CD4-positive, alpha-beta memory T cell (primary cell): ENCODE measurements around the gene CHMP2B. TPM values are rescaled to one million over a fixed set of nuclear protein-coding genes. Genes with fewer than 3 reads are reported as not detected.
A peak's percentile ranks its signal among the peaks of the same experiment; 100 is the strongest.

Experiments
- CTCF ChIA-PET: fragments of 350-600 bp; sonication (Branson Sonifier 250); formaldehyde crosslinking; loops from one replicate; lab custom pipeline; 2021; ENCODE audit warnings: inconsistent platforms; ENCODE audit not compliant: partially characterized antibody; lab: Charles Lee
- POLR2A ChIA-PET: fragments of 350-600 bp; sonication (Branson Sonifier 250); formaldehyde crosslinking; loops from one replicate; lab custom pipeline; 2021; ENCODE audit not compliant: partially characterized antibody; lab: Charles Lee
- DNase-seq, 5 donors: peaks; one replicate each; pipeline versions ENCODE4 v3.0.0 to v3.0.0-alpha.2; 2020 to 2022; ENCODE audit warnings: mixed read lengths in 1 of 5
- H3K27ac ChIP-seq: one replicate; pipeline ENCODE4 v1.7.0; 2013; ENCODE audit warnings: low read depth, low read length
- H3K27me3 ChIP-seq: 2 replicates; pipeline ENCODE4 v1.7.0; 2013; ENCODE audit warnings: mild to moderate bottlenecking, low read length, moderate library complexity; ENCODE audit not compliant: insufficient read depth
- H3K36me3 ChIP-seq: 2 replicates; pipeline ENCODE4 v1.7.0; 2013; ENCODE audit warnings: mild to moderate bottlenecking, low read length, moderate library complexity; ENCODE audit not compliant: insufficient read depth
- H3K4me1 ChIP-seq: 2 replicates; pipeline ENCODE4 v1.7.0; 2013; ENCODE audit warnings: mild to moderate bottlenecking, low read length, moderate library complexity; ENCODE audit not compliant: insufficient read depth
- H3K4me3 ChIP-seq, 2 donors: one replicate each; pipeline ENCODE4 v1.7.0; 2013; ENCODE audit warnings: low read length in 2 of 2, mild to moderate bottlenecking in 1 of 2
- H3K9me3 ChIP-seq, 2 donors: one replicate each; pipeline ENCODE4 v1.7.0; 2013; ENCODE audit warnings: low read length in 2 of 2, control low read depth in 1 of 2; ENCODE audit not compliant: control insufficient read depth in 1 of 2
- H3K27ac Mint-ChIP-seq, 7 donors: one replicate each; pipeline ENCODE4 v1.8.0; 2020 to 2021; ENCODE audit warnings: mixed read lengths in 7 of 7, mild to moderate bottlenecking in 6 of 7, inconsistent platforms in 3 of 7, moderate library complexity in 3 of 7
- H3K27me3 Mint-ChIP-seq, 2 donors: one replicate each; pipeline ENCODE4 v1.8.0; 2020 to 2021; ENCODE audit warnings: mixed read lengths in 2 of 2
- H3K36me3 Mint-ChIP-seq, 2 donors: one replicate each; pipeline ENCODE4 v1.8.0; 2020 to 2021; ENCODE audit warnings: mixed read lengths in 2 of 2, inconsistent platforms in 1 of 2, mild to moderate bottlenecking in 1 of 2
- H3K4me1 Mint-ChIP-seq, 4 donors: one replicate each; pipeline ENCODE4 v1.8.0; 2020 to 2021; ENCODE audit warnings: mixed read lengths in 4 of 4, mild to moderate bottlenecking in 1 of 4
- H3K4me3 Mint-ChIP-seq, 8 donors: one replicate each; pipeline ENCODE4 v1.8.0; 2020 to 2021; ENCODE audit warnings: mixed read lengths in 8 of 8, mild to moderate bottlenecking in 7 of 8, moderate library complexity in 6 of 8, inconsistent platforms in 3 of 8
- H3K9me3 Mint-ChIP-seq, 8 donors: one replicate each; pipeline ENCODE4 v1.8.0; 2020 to 2021; ENCODE audit warnings: mixed read lengths in 8 of 8, mild to moderate bottlenecking in 5 of 8, inconsistent platforms in 3 of 8, moderate library complexity in 1 of 8
- intact Hi-C: fragments of 100-400 bp; cut with micrococcal nuclease; formaldehyde crosslinking; loops from one replicate; pipeline ENCODE4 v1.15.1; 2023
- polyA plus RNA-seq, 2 donors: library from polyadenylated mRNA; unstranded; fragments of 300-500 nt; fragmentation: Illumina TruSeq; gene quantifications; one replicate each; pipeline ENCODE4 v1.2.3, GENCODE V29; 2021
- total RNA-seq, 2 experiments: library from RNA; stranded (reverse); gene quantifications; one replicate each; pipeline ENCODE4 v1.2.3, GENCODE V29; 2021

Gene CHMP2B
- total and polyA plus RNA-seq, 4 experiments from 2014 or later = 25.9 to 51.1 (median 39.0) TPM

GRCh38 chr3:87206070-87206469 lies 21.0 kb upstream of the CHMP2B start:
- CTCF ChIA-PET = no interaction called here
- Histone ChIP-seq H3K27me3 (no peaks in the 10 kb centered on the region), H3K9me3 (no peaks in the 10 kb centered on the region), H3K36me3 (no peaks in the 10 kb centered on the region), H3K4me3 (no peak overlapping the region), H3K4me1 (no peaks in the 10 kb centered on the region), H3K27ac (no peak overlapping the region)
- Mint-ChIP-seq H3K27me3 (peaks cover 6 to 12% of the 10 kb centered on the region in 2 donors), H3K4me3 (no peak overlapping the region), H3K9me3 (no peaks in the 10 kb centered on the region), H3K4me1 (no peaks in the 10 kb centered on the region), H3K27ac (no peak overlapping the region), H3K36me3 (no peaks in the 10 kb centered on the region)
- intact Hi-C loops = no loop called here
- no peak for DNase-seq
- POLR2A ChIA-PET = no interaction called here

GRCh38 chr3:87206635-87207034 lies 20.5 kb upstream of the CHMP2B start:
- POLR2A ChIA-PET = no interaction called here
- Mint-ChIP-seq H3K36me3 (no peaks in the 10 kb centered on the region), H3K27me3 (peaks cover 10 to 15% of the 10 kb centered on the region in 2 donors), H3K27ac (no peak overlapping the region), H3K4me3 (no peak overlapping the region), H3K4me1 (no peaks in the 10 kb centered on the region), H3K9me3 (no peaks in the 10 kb centered on the region)
- no peak for DNase-seq
- Histone ChIP-seq H3K9me3 (no peaks in the 10 kb centered on the region), H3K27me3 (no peaks in the 10 kb centered on the region), H3K36me3 (no peaks in the 10 kb centered on the region), H3K4me3 (no peak overlapping the region), H3K4me1 (no peaks in the 10 kb centered on the region), H3K27ac (no peak overlapping the region)
- CTCF ChIA-PET = no interaction called here
- intact Hi-C loops = no loop called here

GRCh38 chr3:87207460-87207859 lies 19.6 kb upstream of the CHMP2B start:
- Histone ChIP-seq H3K27ac (no peak overlapping the region), H3K4me1 (no peaks in the 10 kb centered on the region), H3K9me3 (no peaks in the 10 kb centered on the region), H3K4me3 (no peak overlapping the region), H3K36me3 (no peaks in the 10 kb centered on the region), H3K27me3 (no peaks in the 10 kb centered on the region)
- H3K4me3 Mint-ChIP-seq = no peak overlapping the region
- no peak overlapping the region for H3K27ac Mint-ChIP-seq
- no peak for DNase-seq
- no peaks in the 10 kb centered on the region for H3K4me1 Mint-ChIP-seq
- ChIA-PET POLR2A (no interaction called here), CTCF (no interaction called here)
- no peaks in the 10 kb centered on the region for H3K36me3 Mint-ChIP-seq
- no peaks in the 10 kb centered on the region for H3K9me3 Mint-ChIP-seq
- intact Hi-C loops = no loop called here
- H3K27me3 Mint-ChIP-seq = peaks cover 10 to 12% of the 10 kb centered on the region in 2 donors

- Histone ChIP-seq H3K9me3 (no peaks in the 10 kb centered on the region), H3K36me3 (no peaks in the 10 kb centered on the region), H3K4me3 (no peak overlapping the region), H3K27ac (no peak overlapping the region), H3K27me3 (no peaks in the 10 kb centered on the region), H3K4me1 (no peaks in the 10 kb centered on the region)
- ChIA-PET POLR2A (no interaction called here), CTCF (no interaction called here)
- H3K4me1 Mint-ChIP-seq = no peaks in the 10 kb centered on the region
- H3K27me3 Mint-ChIP-seq = peaks cover 8 to 17% of the 10 kb centered on the region in 2 donors
- no peak overlapping the region for H3K4me3 Mint-ChIP-seq
- intact Hi-C loops = no loop called here
- H3K36me3 Mint-ChIP-seq = no peaks in the 10 kb centered on the region
- H3K9me3 Mint-ChIP-seq = no peaks in the 10 kb centered on the region
- H3K27ac Mint-ChIP-seq = no peak overlapping the region
- DNase-seq = no peak
Observed at GRCh38 chr3:87209111-87209510, 18.0 kb upstream of the CHMP2B start.

GRCh38 chr3:87218560-87218959 lies 8.5 kb upstream of the CHMP2B start:
- H3K36me3 Mint-ChIP-seq = no peaks in the 10 kb centered on the region
- POLR2A ChIA-PET = no interaction called here
- no peak overlapping the region for H3K27ac ChIP-seq
- H3K36me3 ChIP-seq = no peaks in the 10 kb centered on the region
- intact Hi-C loops = no loop called here
- no peaks in the 10 kb centered on the region for H3K27me3 ChIP-seq
- H3K27ac Mint-ChIP-seq = no peak overlapping the region
- no peaks in the 10 kb centered on the region for H3K9me3 ChIP-seq
- CTCF ChIA-PET = no interaction called here
- DNase-seq = no peak
- H3K9me3 Mint-ChIP-seq = peaks cover 0 to 3% (median 2%) of the 10 kb centered on the region in 8 donors
- H3K4me1 ChIP-seq = no peaks in the 10 kb centered on the region
- no peak overlapping the region for H3K4me3 ChIP-seq
- H3K27me3 Mint-ChIP-seq = peaks cover 24 to 26% of the 10 kb centered on the region in 2 donors
- no peak overlapping the region for H3K4me3 Mint-ChIP-seq
- H3K4me1 Mint-ChIP-seq = no peaks in the 10 kb centered on the region

GRCh38 chr3:87219611-87220010 lies 7.5 kb upstream of the CHMP2B start:
- no peaks in the 10 kb centered on the region for H3K36me3 ChIP-seq
- no peaks in the 10 kb centered on the region for H3K9me3 ChIP-seq
- H3K4me3 Mint-ChIP-seq = no peak overlapping the region
- no peaks in the 10 kb centered on the region for H3K27me3 ChIP-seq
- no peaks in the 10 kb centered on the region for H3K4me1 ChIP-seq
- H3K27ac Mint-ChIP-seq = no peak overlapping the region
- H3K4me1 Mint-ChIP-seq = no peaks in the 10 kb centered on the region
- no peaks in the 10 kb centered on the region for H3K36me3 Mint-ChIP-seq
- H3K9me3 Mint-ChIP-seq = peaks cover 0 to 3% (median 2%) of the 10 kb centered on the region in 8 donors
- POLR2A ChIA-PET = no interaction called here
- peaks cover 22 to 25% of the 10 kb centered on the region in 2 donors for H3K27me3 Mint-ChIP-seq
- intact Hi-C loops = no loop called here
- no peak for DNase-seq
- no peak overlapping the region for H3K27ac ChIP-seq
- CTCF ChIA-PET = no interaction called here
- no peak overlapping the region for H3K4me3 ChIP-seq

GRCh38 chr3:87225659-87226058 lies 1.4 kb upstream of the CHMP2B start:
- POLR2A ChIA-PET = interaction anchor here (2.2 kb wide), 1 partner anchor 924 kb away, joined by 15 read pairs; the partner anchor contains the start of gene C3orf38
- H3K27ac Mint-ChIP-seq = peak overlapping the region in 2 of 7 donors; percentile 57 to 97
- CTCF ChIA-PET = interaction anchor here (0.8 to 1.2 kb wide), 2 partner anchors 12 to 923 kb away, joined by 3 read pairs; no protein-coding TSS in a partner anchor

More at GRCh38 chr3:87225659-87226058, 1.4 kb upstream of the CHMP2B start:
- Mint-ChIP-seq H3K9me3 (peaks cover 0 to 3% (median 0%) of the 10 kb centered on the region in 8 donors), H3K4me1 (peaks cover 24 to 42% (median 27%) of the 10 kb centered on the region in 4 donors), H3K36me3 (peaks cover 0 to 15% of the 10 kb centered on the region in 2 donors), H3K4me3 (peak overlapping the region; percentile 4 to 84 (median 48)), H3K27me3 (peaks cover 6 to 7% of the 10 kb centered on the region in 2 donors)
- H3K27me3 ChIP-seq = no peaks in the 10 kb centered on the region
- peaks cover 35% of the 10 kb centered on the region for H3K4me1 ChIP-seq
- H3K9me3 ChIP-seq = no peaks in the 10 kb centered on the region
- intact Hi-C loops = no loop called here
- H3K36me3 ChIP-seq = no peaks in the 10 kb centered on the region
- no peak for DNase-seq
- no peak overlapping the region for H3K27ac ChIP-seq
- no peak overlapping the region for H3K4me3 ChIP-seq
